HepG2 (cell line): ENCODE measurements around the gene GNB1. TPM values are rescaled to one million over a fixed set of nuclear protein-coding genes. Genes with fewer than 3 reads are reported as not detected.
A peak's percentile ranks its signal among the peaks of the same experiment; 100 is the strongest.

Source experiments
- ATRX ChIP-seq: sonication (generic); formaldehyde crosslinking; IDR thresholded peaks from 2 replicates; pipeline ENCODE4 v1.4.0; 2020; ENCODE audit warnings: missing genetic modification reagents, borderline replicate concordance
- CAMTA2 ChIP-seq: sonication (generic); formaldehyde crosslinking; IDR thresholded peaks from 2 replicates; pipeline ENCODE4 v1.4.0; 2020; ENCODE audit warnings: mild to moderate bottlenecking, missing genetic modification reagents, borderline replicate concordance
- ELF1 ChIP-seq: sonication (generic); formaldehyde crosslinking; IDR thresholded peaks from 2 replicates; pipeline ENCODE4 v1.4.0; 2020; ENCODE audit warnings: missing genetic modification reagents
- GATA4 ChIP-seq: sonication (generic); IDR thresholded peaks from 2 replicates; pipeline ENCODE4 v1.6.1; 2016; ENCODE audit warnings: antibody characterized with exemption, low read depth, borderline replicate concordance
- HNRNPLL ChIP-seq: fragments of 200-400 bp; formaldehyde crosslinking; IDR thresholded peaks from 2 replicates; pipeline ENCODE4 v1.6.1; 2017; ENCODE audit warnings: mild to moderate bottlenecking, low read depth, low read length; ENCODE audit not compliant: poor library complexity, severe bottlenecking
- KAT2B ChIP-seq: fragments of 150-350 bp; IDR thresholded peaks from 2 replicates; pipeline ENCODE4 v1.6.1; 2014; ENCODE audit warnings: low read depth, low read length, borderline replicate concordance
- KAT8 ChIP-seq: IDR thresholded peaks from 2 replicates; pipeline ENCODE4 v1.6.1; 2016; ENCODE audit warnings: missing genetic modification reagents, missing compliant biosample characterization
- MED1 ChIP-seq: sonication (generic); formaldehyde crosslinking; IDR thresholded peaks from 2 replicates; pipeline ENCODE4 v1.4.0; 2020; ENCODE audit warnings: missing genetic modification reagents
- PREB ChIP-seq: sonication (generic); formaldehyde crosslinking; IDR thresholded peaks from 2 replicates; pipeline ENCODE4 v1.4.0; 2020; ENCODE audit warnings: missing genetic modification reagents
- PRMT3 ChIP-seq: sonication (generic); formaldehyde crosslinking; IDR thresholded peaks from 2 replicates; pipeline ENCODE4 v1.8.1; 2022; ENCODE audit warnings: low read depth, mild to moderate bottlenecking, moderate library complexity, missing genetic modification reagents, borderline replicate concordance
- RARG ChIP-seq: sonication (generic); formaldehyde crosslinking; IDR thresholded peaks from 2 replicates; pipeline ENCODE4 v1.4.0; 2020; ENCODE audit warnings: low read depth, mild to moderate bottlenecking, missing genetic modification reagents
- RNF2 ChIP-seq: fragments of 450-650 bp; conservative IDR thresholded peaks from 2 replicates; pipeline ENCODE4 v1.6.1; 2016; ENCODE audit warnings: low read depth
- SMAD1 ChIP-seq: sonication (generic); formaldehyde crosslinking; IDR thresholded peaks from 2 replicates; pipeline ENCODE4 v1.4.0; 2020; ENCODE audit warnings: missing genetic modification reagents, low read depth, mild to moderate bottlenecking, borderline replicate concordance
- TBP ChIP-seq: sonication (generic); formaldehyde crosslinking; IDR thresholded peaks from 2 replicates; pipeline ENCODE4 v1.5.0; 2020; ENCODE audit warnings: missing genetic modification reagents
- TFE3 ChIP-seq: IDR thresholded peaks from 2 replicates; pipeline ENCODE4 v1.6.1; 2016
- ZMAT3 ChIP-seq: sonication (generic); formaldehyde crosslinking; conservative IDR thresholded peaks from 2 replicates; pipeline ENCODE4 v1.7.0; 2021; ENCODE audit warnings: missing genetic modification reagents
- ZNF572 ChIP-seq: sonication (generic); formaldehyde crosslinking; IDR thresholded peaks from 2 replicates; pipeline ENCODE4 v1.5.1; 2020; ENCODE audit warnings: mild to moderate bottlenecking, missing genetic modification reagents
- ZNF691 ChIP-seq: sonication (generic); formaldehyde crosslinking; IDR thresholded peaks from 2 replicates; pipeline ENCODE4 v1.4.0; 2020; ENCODE audit warnings: missing genetic modification reagents, low read depth, mild to moderate bottlenecking, borderline replicate concordance
- polyA plus RNA-seq, 8 experiments: library from polyadenylated mRNA; depleted of rRNA in 3 of 8; stranded (reverse) in 7 of 8; unstranded in 1 of 8; fragments of >200 nt; fragmentation: Illumina TruSeq in 4 of 8; extraction: Trizol in 4 of 8; gene quantifications; 2 replicates each; pipeline versions ENCODE4 v1.2.1 to v1.2.3, GENCODE V29; 2011 to 2016; ENCODE audit warnings: low read depth in 4 of 8, missing spikeins in 1 of 8, mixed read lengths in 1 of 8; ENCODE audit not compliant: insufficient read depth in 1 of 8
- total RNA-seq, 5 experiments: library from RNA; depleted of rRNA; stranded (reverse); fragments of >200 nt; fragmentation: Illumina TruSeq; extraction: Trizol; gene quantifications; 2 replicates each; pipeline ENCODE4 v1.2.3, GENCODE V29; 2016; ENCODE audit warnings: low read depth in 1 of 5
- TF ChIP-seq, protein P1 (sequence below): sonication (generic); formaldehyde crosslinking; IDR thresholded peaks from 2 replicates; pipeline ENCODE4 v1.4.0; 2020; ENCODE audit warnings: missing genetic modification reagents
- TF ChIP-seq, protein P2 (sequence below): sonication (generic); formaldehyde crosslinking; IDR thresholded peaks from 2 replicates; pipeline ENCODE4 v1.4.0; 2020; ENCODE audit warnings: mild to moderate bottlenecking, missing genetic modification reagents, borderline replicate concordance

The GNB1 gene
- total and polyA plus RNA-seq, 2 of the 13 experiments (the other 11 are each of a cell fraction or from before 2014, with no cell fraction given): 66.2 to 327 TPM

GRCh38 chr1:1899266-1899966, 8.5 kb upstream of the GNB1 start (continued):
- TF ChIP-seq KAT2B (no peak), HNRNPLL (peak; percentile 27), ZMAT3 (CRISPR knock-in tag) (no peak), TBP (CRISPR knock-in tag) (no peak), PREB (CRISPR knock-in tag) (no peak), CAMTA2 (CRISPR knock-in tag) (no peak), PRMT3 (CRISPR knock-in tag) (no peak), ZNF691 (no peak), ZNF572 (CRISPR knock-in tag) (0 out of 2 replicates have a peak, but pooled peaks have one; percentile 39), ATRX (no peak), RARG (CRISPR knock-in tag) (no peak), TFE3 (CRISPR knock-in tag) (0 out of 2 replicates have a peak, but pooled peaks have one; percentile 38), GATA4 (no peak), KAT8 (CRISPR knock-in tag) (no peak), MED1 (CRISPR knock-in tag) (0 out of 2 replicates have a peak, but pooled peaks have one; percentile 25), RNF2 (no peak), ELF1 (CRISPR knock-in tag) (0 out of 2 replicates have a peak, but pooled peaks have one; percentile 16), SMAD1 (CRISPR knock-in tag) (no peak)
- TF ChIP-seq, protein P1, sequence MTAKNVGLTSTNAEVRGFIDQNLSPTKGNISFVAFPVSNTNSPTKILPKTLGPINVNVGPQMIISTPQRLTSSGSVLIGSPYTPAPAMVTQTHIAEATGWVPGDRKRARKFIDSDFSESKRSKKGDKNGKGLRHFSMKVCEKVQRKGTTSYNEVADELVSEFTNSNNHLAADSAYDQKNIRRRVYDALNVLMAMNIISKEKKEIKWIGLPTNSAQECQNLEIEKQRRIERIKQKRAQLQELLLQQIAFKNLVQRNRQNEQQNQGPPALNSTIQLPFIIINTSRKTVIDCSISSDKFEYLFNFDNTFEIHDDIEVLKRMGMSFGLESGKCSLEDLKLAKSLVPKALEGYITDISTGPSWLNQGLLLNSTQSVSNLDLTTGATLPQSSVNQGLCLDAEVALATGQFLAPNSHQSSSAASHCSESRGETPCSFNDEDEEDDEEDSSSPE: no peak
- TF ChIP-seq, protein P2, sequence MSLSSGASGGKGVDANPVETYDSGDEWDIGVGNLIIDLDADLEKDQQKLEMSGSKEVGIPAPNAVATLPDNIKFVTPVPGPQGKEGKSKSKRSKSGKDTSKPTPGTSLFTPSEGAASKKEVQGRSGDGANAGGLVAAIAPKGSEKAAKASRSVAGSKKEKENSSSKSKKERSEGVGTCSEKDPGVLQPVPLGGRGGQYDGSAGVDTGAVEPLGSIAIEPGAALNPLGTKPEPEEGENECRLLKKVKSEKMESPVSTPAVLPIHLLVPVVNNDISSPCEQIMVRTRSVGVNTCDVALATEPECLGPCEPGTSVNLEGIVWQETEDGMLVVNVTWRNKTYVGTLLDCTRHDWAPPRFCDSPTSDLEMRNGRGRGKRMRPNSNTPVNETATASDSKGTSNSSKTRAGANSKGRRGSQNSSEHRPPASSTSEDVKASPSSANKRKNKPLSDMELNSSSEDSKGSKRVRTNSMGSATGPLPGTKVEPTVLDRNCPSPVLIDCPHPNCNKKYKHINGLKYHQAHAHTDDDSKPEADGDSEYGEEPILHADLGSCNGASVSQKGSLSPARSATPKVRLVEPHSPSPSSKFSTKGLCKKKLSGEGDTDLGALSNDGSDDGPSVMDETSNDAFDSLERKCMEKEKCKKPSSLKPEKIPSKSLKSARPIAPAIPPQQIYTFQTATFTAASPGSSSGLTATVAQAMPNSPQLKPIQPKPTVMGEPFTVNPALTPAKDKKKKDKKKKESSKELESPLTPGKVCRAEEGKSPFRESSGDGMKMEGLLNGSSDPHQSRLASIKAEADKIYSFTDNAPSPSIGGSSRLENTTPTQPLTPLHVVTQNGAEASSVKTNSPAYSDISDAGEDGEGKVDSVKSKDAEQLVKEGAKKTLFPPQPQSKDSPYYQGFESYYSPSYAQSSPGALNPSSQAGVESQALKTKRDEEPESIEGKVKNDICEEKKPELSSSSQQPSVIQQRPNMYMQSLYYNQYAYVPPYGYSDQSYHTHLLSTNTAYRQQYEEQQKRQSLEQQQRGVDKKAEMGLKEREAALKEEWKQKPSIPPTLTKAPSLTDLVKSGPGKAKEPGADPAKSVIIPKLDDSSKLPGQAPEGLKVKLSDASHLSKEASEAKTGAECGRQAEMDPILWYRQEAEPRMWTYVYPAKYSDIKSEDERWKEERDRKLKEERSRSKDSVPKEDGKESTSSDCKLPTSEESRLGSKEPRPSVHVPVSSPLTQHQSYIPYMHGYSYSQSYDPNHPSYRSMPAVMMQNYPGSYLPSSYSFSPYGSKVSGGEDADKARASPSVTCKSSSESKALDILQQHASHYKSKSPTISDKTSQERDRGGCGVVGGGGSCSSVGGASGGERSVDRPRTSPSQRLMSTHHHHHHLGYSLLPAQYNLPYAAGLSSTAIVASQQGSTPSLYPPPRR (CRISPR knock-in tag): 0 out of 2 replicates have a peak, but pooled peaks have one; percentile 16
